SKM-1 treated with dmso at 0.1 percent for 144 hours (cell line): ENCODE data around the gene CLEC18A.
"Not testable (repeated sequence)": the region's sequence is repeated elsewhere in the genome, so short reads cannot be mapped to it uniquely, and the experiment has no call there.

Experiments used
- DNase-seq: peaks from one replicate; lab custom pipeline; 2025; ENCODE audit not compliant: unreplicated experiment; lab: John Stamatoyannopoulos, UW

The CLEC18A gene

DNA sequence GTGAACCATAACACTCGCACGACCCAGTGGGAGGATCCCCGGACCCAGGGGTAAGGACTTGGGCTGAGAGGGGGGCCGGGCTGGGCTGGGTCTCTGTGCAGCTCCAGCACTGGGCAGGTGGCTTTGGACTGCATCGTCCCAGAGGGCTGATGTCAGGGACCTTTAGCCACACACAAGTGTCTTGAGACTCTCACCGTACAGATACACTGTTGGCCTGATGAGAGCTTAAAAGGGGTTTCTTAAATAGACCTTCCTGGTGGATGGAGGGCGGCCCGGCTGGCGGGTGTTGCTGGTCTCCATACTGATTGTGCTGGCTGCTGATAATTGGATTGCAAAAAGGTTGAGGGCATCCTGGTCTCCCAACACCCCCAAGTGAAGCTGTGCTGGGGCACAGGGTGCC is 21.7 kb upstream of the CLEC18A start:
- DNase-seq = no peak

DNA sequence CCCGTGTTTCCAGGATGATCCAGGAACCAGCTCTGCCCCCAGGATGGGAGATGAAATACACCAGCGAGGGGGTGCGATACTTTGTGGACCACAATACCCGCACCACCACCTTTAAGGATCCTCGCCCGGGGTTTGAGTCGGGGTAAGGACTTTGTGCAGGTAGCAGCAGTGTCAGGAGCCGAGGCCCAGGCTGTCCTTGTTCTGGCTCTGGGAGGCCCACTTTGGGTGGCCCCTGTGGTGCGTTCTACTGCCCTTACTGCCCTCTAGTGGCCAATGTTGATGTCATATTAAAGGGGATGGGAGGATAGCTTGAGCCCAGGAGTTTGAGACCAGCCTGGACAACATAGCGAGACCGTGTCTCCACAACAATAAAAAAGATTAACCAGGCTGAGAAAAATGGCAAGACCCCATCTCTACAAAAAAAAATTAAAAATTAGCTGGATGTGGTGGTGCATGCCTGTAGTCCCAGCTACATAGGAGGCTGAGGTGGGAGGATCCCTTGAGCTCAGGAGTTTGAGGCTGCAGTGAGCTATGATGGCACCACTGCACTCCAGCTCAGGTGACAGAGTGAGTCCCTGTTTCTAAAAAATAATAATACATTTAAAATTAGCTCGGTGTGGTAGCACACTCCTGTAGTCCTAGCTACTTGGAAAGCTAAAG is 20.9 kb upstream of the CLEC18A start:
- peak; percentile 32 for DNase-seq

DNA sequence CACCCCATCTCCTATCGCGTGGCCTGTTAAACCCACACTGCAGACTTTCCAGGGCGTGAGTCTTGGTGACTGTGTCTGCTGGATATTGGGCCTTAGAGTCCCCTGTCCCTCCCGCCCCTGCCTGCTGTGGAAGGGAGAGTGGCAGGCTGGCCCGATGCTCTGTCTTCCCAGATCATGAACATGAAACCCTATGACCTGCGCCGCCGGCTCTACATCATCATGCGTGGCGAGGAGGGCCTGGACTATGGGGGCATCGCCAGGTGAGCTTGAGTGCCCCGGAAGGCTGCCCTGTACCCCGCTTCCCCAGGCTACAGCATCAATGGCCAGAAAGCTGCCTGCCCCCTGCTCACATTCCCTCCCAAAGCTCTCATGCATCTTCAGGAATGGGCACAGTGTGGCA is 19.5 kb upstream of the CLEC18A start:
- no peak for DNase-seq

DNA sequence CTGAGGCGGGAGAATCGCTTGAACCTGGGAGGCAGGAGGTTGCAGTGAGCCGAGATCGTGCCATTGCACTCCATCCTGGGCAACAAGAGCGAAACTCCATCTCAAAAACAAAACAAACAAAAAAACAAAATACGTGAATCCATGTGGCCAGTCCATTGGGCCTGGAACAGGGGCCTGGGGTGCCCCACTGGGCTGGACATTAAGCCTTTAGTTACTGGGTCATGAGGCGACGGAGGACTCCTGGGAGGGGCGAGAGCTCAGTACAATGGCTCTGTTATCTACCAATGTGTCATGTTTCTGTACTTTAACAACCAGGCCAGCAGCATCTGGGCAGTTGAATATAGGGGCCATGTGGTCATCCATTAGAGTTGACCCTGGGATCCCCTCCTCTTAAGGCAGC is 18.9 kb upstream of the CLEC18A start:
- no peak for DNase-seq

DNA sequence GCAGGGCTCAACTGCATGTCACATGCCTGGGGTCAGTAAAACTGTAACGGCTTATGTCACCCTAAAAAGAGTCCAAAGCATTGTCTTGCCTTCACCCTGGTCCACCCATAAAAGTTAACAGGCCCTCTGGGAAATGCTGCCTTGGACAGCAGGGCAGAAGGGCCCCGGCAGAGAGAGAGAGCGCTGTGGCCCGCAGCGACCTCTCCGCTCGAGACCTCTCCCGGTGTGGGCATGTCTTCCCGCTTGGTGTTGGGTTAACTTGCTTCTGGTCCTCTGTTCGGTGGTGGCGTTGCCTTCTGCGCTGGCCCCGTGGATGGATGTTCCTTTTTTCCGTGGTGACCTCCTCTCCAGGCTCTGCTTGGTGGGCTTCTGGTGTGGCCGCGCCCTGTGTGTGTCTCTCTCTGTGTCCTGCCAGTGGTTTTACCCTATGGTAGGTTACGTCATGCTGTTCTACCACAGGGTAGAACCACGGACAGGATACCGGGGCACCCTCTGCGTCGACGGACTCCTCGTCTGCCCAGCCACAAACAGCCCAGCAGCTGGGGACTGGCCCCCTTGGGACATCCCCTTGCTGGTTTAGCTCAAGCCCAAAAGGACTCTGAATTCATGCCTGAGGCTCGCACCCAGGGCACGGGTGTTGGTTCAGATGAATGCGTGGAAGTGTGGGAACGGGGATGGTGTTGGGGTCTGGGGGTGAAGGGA is 18.3 kb upstream of the CLEC18A start:
- no peak for DNase-seq

DNA sequence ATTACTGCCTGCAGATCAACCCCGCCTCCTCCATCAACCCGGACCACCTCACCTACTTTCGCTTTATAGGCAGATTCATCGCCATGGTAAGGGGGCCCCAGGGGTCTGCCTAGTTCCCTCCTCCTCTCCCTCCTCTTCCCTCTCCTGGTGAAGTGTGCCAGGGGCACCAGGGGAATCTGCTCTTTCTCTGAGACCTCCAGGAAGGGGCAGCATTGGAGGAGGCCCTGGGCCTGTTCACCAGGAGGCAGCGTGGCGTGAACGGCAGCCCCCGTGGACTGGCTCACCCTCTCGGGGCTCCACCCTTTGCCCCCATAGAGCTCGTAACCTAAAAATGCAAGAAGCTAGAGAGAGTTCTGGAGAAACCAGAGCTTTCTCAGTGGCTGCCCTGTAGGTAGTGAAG is 17.1 kb upstream of the CLEC18A start:
- no peak for DNase-seq

DNA sequence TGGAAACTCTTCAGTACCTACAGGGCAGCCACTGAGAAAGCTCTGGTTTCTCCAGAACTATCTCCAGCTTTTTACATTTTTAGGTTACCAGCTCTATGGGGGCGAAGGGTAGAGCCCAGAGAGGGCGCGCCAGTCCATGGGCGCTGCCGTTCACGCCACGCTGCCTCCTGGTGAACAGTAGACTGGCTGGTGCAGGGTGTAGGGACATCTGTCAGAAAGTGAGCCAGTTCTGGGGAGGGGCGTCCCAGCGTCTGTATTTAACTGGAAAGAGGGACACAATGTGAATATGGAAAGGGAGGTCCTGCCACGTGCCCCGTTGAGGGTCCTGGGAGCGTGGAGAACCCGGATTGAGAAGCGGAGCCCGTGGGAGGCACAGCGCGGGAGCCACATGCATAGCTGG is 16.4 kb upstream of the CLEC18A start:
- DNase-seq = no peak

DNA sequence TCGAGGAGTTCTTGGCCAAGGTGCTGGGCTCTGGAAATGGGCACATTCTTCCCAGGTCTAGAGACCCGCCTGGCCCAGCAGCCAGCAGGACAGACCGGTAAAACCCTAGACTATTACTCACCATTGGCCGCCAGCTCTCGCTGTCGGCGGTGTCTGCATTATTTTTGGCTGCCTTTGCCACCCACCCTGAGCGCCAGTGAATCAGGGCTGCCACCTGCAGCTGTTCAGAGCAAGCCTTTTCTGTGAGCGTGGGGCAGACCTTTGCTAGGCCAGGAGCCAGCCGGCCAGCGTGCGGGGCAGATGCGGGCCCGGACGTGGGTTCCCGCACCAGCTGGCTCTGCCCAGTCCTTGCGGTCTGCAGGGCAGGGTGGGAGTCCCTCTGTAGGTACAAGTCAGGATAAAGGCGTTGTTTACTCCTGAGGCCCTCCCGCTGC is 15.8 kb upstream of the CLEC18A start:
- DNase-seq = no peak

DNA sequence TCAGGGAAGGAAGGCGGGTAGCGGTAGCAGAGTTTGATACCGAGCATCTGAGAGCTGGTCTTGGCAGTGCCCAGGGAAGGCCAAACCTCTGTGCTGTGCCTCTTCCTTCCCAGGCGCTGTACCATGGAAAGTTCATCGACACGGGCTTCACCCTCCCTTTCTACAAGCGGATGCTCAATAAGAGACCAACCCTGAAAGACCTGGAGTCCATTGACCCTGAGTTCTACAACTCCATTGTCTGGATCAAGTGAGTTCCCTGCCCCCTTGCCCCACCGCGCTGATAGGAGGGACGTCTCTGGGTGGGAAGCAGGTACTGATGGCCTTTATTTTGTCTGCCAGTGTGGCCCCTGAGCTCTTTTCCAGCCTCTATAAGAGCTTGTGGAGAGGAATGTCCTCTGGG is 15.4 kb upstream of the CLEC18A start:
- DNase-seq = no peak

DNA sequence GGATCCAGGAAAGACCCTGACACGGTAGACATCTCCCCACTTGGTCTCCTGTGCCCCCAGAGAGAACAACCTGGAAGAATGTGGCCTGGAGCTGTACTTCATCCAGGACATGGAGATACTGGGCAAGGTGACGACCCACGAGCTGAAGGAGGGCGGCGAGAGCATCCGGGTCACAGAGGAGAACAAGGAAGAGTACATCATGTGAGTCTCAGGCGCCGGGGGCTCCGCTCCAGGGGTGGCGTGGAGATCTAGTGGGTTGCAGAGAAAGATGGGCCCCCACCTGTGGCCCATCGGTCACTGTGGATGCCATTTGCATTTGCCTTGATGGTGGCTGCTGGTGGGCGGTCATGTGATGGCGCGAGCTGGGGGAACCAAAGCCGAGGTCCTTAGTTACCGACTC is 14.9 kb upstream of the CLEC18A start:
- DNase-seq = no peak

DNA sequence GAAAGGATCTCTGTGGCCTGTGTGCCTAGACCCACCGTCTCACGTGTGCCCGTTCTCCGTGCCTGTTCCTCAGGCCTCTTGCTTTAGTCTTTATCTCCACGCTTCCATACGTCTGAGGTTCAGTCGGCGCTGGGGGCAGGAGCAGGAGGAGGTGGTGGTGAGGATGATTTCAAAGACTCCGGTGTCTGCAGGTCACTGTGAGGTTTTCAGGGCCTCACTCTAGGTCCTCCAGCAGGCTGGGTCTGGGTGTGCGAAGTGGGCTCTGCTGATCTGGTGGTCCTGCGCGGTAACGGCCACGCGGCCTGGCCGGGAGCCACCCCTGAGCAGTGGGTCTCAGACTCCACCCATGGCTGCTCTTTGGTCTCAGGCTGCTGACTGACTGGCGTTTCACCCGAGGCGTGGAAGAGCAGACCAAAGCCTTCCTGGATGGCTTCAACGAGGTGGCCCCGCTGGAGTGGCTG is 14.4 kb upstream of the CLEC18A start:
- no peak for DNase-seq

DNA sequence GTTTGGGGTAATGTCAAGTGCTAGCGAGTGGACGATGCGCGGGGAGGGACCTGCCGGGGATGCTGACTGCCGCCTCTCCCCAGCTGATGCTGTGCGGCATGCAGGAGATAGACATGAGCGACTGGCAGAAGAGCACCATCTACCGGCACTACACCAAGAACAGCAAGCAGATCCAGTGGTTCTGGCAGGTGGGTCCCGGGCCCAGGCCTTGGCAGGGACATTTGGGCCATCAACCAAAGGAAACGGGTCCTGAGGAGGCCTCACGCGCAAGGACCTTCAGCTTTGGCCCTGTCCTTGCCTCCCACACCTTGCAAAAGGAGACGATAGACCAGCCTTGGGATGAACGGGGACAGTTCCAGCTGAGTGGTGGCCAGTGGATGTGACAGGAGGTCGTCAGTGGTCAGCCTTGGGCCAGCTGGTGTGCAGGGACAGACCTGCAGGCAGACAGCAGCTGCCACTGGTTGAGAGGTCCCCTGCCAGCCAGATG is 13.6 kb upstream of the CLEC18A start:
- DNase-seq = no peak

DNA sequence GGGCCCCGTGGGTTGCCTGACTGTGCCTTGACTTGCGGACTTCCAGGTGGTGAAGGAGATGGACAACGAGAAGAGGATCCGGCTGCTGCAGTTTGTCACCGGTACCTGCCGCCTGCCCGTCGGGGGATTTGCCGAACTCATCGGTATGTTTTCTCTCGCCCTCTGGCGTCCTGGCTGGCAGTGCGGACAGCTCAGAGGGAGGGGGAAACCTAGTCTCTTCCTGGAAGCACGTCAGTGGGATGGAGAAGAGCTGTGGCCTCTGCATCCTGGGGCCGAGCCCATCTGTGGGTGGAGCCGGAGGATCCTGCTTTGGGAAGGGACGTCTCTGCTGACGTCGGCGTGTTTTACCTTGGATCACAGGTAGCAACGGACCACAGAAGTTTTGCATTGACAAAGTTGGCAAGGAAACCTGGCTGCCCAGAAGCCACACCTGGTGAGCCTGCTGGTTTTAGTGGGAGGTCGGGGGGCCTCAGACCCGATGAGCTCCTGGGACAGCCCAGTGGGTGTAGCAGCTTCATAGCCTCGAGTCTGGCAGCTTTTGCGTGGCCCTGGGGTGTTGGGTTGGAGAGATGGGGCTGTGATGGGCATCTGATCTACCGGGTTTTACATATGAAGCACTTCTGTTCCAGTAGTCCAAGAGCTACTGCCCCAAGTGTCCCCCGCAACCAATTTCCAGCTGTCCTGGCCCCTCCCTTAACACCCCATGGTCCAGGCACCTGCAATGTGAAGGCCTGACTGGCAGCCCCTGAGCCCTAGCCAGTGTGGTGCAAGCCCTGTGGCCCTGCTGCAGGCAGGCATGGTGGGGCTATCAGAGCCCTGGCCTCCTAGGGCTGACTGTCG is 11.9 kb upstream of the CLEC18A start:
- DNase-seq = no peak

DNA sequence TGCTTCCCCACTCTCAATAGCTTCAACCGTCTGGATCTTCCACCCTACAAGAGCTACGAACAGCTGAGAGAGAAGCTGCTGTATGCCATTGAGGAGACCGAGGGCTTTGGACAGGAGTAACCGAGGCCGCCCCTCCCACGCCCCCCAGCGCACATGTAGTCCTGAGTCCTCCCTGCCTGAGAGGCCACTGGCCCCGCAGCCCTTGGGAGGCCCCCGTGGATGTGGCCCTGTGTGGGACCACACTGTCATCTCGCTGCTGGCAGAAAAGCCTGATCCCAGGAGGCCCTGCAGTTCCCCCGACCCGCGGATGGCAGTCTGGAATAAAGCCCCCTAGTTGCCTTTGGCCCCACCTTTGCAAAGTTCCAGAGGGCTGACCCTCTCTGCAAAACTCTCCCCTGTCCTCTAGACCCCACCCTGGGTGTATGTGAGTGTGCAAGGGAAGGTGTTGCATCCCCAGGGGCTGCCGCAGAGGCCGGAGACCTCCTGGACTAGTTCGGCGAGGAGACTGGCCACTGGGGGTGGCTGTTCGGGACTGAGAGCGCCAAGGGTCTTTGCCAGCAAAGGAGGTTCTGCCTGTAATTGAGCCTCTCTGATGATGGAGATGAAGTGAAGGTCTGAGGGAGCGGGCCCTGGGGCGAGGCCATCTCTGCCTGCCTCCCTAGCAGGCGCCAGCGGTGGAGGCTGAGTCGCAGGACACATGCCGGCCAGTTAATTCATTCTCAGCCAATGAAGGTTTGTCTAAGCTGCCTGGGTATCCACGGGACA is 11.1 kb upstream of the CLEC18A start:
- no peak for DNase-seq

DNA sequence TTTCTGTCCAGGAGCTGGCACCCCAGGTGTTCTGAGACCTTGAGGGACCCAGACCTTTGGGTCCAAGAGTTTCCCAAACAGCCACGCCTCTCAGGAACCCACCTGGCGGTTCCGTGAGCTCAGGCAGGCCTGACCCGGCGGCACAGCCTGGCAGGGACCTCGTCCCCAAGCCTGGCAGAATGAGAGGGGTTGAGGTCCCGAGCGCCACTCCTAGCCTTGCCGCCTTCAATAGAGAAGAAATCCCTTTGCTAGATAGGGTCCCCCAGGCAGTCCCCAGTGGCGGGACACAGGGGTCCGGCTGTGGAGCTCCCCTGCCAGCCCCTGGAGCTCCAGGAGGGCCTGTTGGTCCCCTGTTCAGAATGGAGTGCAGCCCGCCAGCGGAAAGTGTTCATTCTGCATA is 10.5 kb upstream of the CLEC18A start:
- no peak for DNase-seq

DNA sequence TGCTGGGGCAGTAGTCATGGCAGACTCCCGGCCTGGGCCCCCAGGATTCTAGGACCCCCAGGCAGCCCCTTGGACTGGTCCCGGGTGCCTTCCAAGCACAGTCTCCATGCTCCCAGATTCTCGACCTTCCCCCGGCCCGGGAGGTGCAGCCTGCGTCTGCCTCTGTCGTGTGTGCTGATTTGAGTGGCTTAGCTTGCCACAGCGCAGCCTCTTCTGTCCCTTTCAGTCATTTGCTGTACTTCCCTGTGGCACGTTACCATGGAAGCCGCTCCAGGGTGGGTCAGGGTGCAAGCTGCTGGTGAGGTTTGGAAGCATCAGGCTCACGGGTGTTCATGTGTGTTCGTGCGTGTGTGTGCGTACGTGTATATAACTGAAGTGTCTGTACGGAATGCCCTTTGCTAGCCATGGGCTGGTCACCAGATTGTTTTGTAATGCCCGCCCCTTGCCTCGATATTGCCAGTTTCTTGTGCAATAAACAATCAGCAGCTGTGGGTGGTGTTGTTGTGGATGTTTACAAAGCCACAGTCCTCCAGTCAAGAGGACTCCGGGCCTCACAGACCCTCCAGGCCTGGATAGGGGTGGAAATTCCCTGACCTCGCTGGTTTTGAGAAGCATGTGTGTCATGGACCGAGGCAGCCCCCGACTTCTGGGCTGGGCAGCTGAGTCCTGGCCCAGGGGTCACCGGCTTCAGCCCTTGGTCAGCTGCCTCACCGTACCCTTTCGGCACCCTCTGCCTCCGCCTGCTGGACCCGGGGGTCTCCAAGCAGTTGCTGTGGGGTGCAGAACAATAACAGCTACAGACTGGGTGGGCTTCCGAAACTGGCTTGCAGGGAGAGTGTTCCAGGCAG is 9.7 kb upstream of the CLEC18A start:
- no peak for DNase-seq

DNA sequence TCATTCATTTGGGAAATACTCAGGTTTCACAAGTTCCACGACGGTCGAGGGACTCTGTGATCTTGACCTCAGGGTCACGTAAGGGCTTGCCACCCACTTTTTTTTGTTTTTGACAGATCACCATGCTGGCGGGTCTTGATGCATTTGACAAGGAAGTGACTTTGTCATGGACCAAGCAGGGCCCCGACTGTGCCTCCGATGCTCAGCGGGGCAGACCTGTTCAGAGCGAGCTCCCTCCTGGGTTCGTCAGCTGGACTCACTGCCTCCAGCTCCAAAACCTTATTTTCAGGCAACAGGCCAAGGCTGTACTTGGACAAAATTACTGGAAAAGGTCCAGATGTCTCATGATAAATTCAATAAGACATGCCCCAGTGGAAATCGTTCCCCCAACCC is 9.0 kb upstream of the CLEC18A start:
- DNase-seq = no peak

DNA sequence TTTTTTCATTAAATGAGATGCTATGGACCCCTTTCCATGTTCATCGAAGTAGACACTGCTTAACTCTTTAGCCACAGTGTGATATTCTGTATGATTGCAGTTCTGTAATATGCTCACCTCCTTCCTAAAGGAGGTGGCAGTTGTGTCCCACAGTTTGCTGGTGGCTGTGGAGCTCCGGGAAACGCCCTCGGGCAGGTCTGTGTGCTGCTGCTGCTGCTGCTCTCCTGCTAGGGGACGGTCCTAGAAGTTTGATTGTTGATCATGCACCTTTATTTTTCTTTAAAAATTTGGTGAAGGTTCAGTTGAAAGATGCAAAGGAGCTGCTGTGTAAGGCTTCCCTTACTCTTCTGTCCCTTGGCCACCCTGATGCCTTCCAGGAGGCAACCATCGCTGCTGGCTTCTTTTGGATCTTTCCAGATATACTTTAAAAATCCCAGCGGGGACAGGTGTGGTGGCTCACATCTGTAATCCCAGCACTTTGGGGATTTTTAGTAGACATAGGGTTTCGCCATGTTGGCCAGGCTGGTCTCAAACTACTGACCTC is 8.4 kb upstream of the CLEC18A start:
- DNase-seq = no peak

DNA sequence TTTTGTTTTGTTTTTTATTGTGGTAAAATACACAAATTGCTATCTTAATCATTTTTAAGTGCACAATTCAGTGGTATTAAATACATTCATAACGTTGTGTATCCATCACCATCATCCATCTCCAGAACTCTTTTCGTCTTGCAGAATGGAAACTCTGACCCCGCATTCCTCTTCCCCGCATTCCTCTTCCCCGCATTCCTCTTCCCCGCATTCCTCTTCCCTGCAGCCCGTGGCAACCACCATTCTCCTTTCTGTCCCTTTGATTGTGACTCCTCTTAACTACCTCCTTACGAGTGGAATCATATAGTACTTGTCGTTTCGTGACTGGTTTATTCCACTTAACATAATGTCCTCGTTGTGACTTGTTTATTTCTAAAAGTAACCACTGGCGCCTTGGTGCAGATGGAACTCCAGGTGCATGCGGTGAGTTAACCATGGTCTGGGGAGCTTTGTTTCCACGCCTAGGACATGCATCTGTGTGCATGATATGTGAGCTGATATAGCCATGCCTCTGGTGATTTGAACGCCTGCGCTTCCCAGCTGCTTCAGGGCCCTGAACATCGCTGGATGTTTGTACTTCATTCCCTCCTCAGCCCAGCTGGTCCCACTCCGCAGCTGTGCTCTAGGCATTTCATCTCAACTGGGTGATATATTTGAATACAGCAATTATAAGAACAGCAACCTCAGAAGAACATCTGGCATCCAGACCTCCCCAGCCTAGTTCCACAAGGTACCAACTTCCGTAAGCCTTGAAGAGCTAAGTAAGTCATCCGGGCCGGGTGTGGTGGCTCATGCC is 7.7 kb upstream of the CLEC18A start:
- not testable (repeated sequence) for DNase-seq
